H1 (cell line): ENCODE measurements around the gene MS4A18. TPM values are rescaled to one million over a fixed set of nuclear protein-coding genes. Genes with fewer than 3 reads are reported as not detected.

Experiments
- CTCF ChIA-PET: fragments of 300-600 bp; sonication (Branson Sonifier 250); formaldehyde crosslinking; loops from one replicate; lab custom pipeline; 2021; ENCODE audit not compliant: partially characterized antibody; lab: Charles Lee
- POLR2A ChIA-PET: fragments of 300-600 bp; sonication (Branson Sonifier 250); formaldehyde crosslinking; loops from one replicate; lab custom pipeline; 2021; ENCODE audit warnings: inconsistent platforms; ENCODE audit not compliant: partially characterized antibody; lab: Charles Lee
- DNase-seq, 2 experiments: peaks; one replicate each; pipeline versions ENCODE4 v3.0.0 to v3.0.0-alpha.2; 2010 to 2022; ENCODE audit warnings: low spot score in 2 of 2, low read depth in 1 of 2, mixed read lengths in 1 of 2
- FAIRE-seq: peaks from 2 replicates; lab custom pipeline; 2011; peaks lifted over from hg19 to GRCh38; lab: Jason Lieb, UNC
- H2AFZ ChIP-seq: 2 replicates; pipeline ENCODE4 v1.8.1; 2012; ENCODE audit warnings: low read length, inconsistent platforms
- H2AK5ac ChIP-seq: 2 replicates; pipeline ENCODE4 v1.6.1; 2013; ENCODE audit warnings: low read depth, low read length
- H2BK120ac ChIP-seq: replicated peaks from 2 replicates; pipeline ENCODE3; 2013; ENCODE audit warnings: low read depth, low read length, inconsistent platforms
- H2BK12ac ChIP-seq: 2 replicates; pipeline ENCODE4 v1.6.1; 2013; ENCODE audit warnings: low read depth, low read length
- H2BK15ac ChIP-seq: 2 replicates; pipeline ENCODE4 v1.6.1; 2013; ENCODE audit warnings: low read length
- H2BK20ac ChIP-seq: 2 replicates; pipeline ENCODE4 v1.6.1; 2013; ENCODE audit warnings: low read length
- H2BK5ac ChIP-seq: 2 replicates; pipeline ENCODE4 v1.6.1; 2013; ENCODE audit warnings: low read depth, low read length
- H3K14ac ChIP-seq: 2 replicates; pipeline ENCODE4 v1.6.1; 2013; ENCODE audit warnings: inconsistent platforms; ENCODE audit not compliant: insufficient read length
- H3K18ac ChIP-seq: 2 replicates; pipeline ENCODE4 v1.6.1; 2013; ENCODE audit warnings: low read length; ENCODE audit errors: extremely low read depth
- H3K23ac ChIP-seq: 2 replicates; pipeline ENCODE4 v1.6.1; 2013; ENCODE audit warnings: inconsistent platforms; ENCODE audit not compliant: insufficient read length
- H3K23me2 ChIP-seq: 2 replicates; pipeline ENCODE4 v1.6.1; 2013; ENCODE audit warnings: low read depth, low read length
- H3K27ac ChIP-seq: 2 replicates; pipeline ENCODE4 v1.6.1; 2011; ENCODE audit warnings: low read depth, low read length, inconsistent platforms
- H3K27me3 ChIP-seq, 4 experiments: replicated peaks in 1 of 4; 1 replicate in 1 of 4; 2 replicates in 3 of 4; pipeline versions ENCODE4 v1.6.1 to v1.8.1; 2011 to 2013; ENCODE audit warnings: low read length in 3 of 4, mild to moderate bottlenecking in 3 of 4, inconsistent platforms in 2 of 4, mixed read lengths in 2 of 4, moderate library complexity in 1 of 4; ENCODE audit not compliant: control insufficient read depth in 3 of 4, insufficient read depth in 3 of 4; ENCODE audit errors: extremely low read depth in 1 of 4
- H3K36me3 ChIP-seq, 4 experiments: 2 replicates each; pipeline versions ENCODE4 v1.6.1 to v1.8.1; 2011 to 2013; ENCODE audit warnings: mild to moderate bottlenecking in 4 of 4, low read length in 3 of 4, moderate library complexity in 2 of 4, control low read depth in 1 of 4, inconsistent platforms in 1 of 4; ENCODE audit not compliant: insufficient read depth in 4 of 4, control insufficient read depth in 2 of 4
- H3K4ac ChIP-seq: replicated peaks from 2 replicates; pipeline ENCODE3; 2013; ENCODE audit warnings: low read length, low read depth, mixed read lengths, inconsistent platforms; ENCODE audit not compliant: insufficient read length
- H3K4me1 ChIP-seq, 4 experiments: replicated peaks in 1 of 4; 1 replicate in 1 of 4; 2 replicates in 3 of 4; pipeline versions ENCODE4 v1.6.1 to v1.8.1; 2011 to 2013; ENCODE audit warnings: low read length in 3 of 4, inconsistent platforms in 2 of 4, mixed read lengths in 1 of 4; ENCODE audit not compliant: insufficient read depth in 4 of 4, control insufficient read depth in 3 of 4
- H3K4me2 ChIP-seq, 2 experiments: 2 replicates each; pipeline versions ENCODE4 v1.6.1 to v1.8.1; 2011 to 2013; ENCODE audit warnings: low read depth in 2 of 2, low read length in 2 of 2, control low read depth in 1 of 2, inconsistent platforms in 1 of 2, mild to moderate bottlenecking in 1 of 2; ENCODE audit not compliant: insufficient read depth in 1 of 2
- H3K4me3 ChIP-seq, 4 experiments: fragments of 200-600, 300-600 bp in 1 of 4; sonication (generic), shearing (Covaris generic), sonication (Bioruptor Twin) in 1 of 4; 2 replicates each; pipeline versions ENCODE4 v1.5.1 to v1.8.1; 2011 to 2016; ENCODE audit warnings: low read length in 4 of 4, low read depth in 3 of 4, control low read depth in 2 of 4, inconsistent platforms in 2 of 4, mild to moderate bottlenecking in 2 of 4, mixed read lengths in 1 of 4, moderate library complexity in 1 of 4; ENCODE audit not compliant: insufficient read depth in 2 of 4; ENCODE audit errors: extremely low read depth in 1 of 4
- H3K56ac ChIP-seq: replicated peaks from 2 replicates; pipeline ENCODE3; 2013; ENCODE audit warnings: low read depth, mild to moderate bottlenecking, mixed read lengths, low read length, inconsistent platforms; ENCODE audit not compliant: insufficient read length
- H3K79me1 ChIP-seq: 2 replicates; pipeline ENCODE4 v1.6.1; 2013; ENCODE audit warnings: low read depth, low read length, control low read depth
- H3K79me2 ChIP-seq, 2 experiments: 2 replicates each; pipeline versions ENCODE4 v1.6.1 to v1.8.1; 2012 to 2013; ENCODE audit warnings: low read length in 2 of 2, mild to moderate bottlenecking in 2 of 2, inconsistent platforms in 1 of 2; ENCODE audit not compliant: insufficient read depth in 2 of 2, control insufficient read depth in 1 of 2
- H3K9ac ChIP-seq, 4 experiments: replicated peaks in 1 of 4; 1 replicate in 1 of 4; 2 replicates in 3 of 4; pipeline versions ENCODE4 v1.6.1 to v1.8.1; 2011 to 2013; ENCODE audit warnings: low read depth in 3 of 4, low read length in 3 of 4, control low read depth in 2 of 4, mild to moderate bottlenecking in 2 of 4, moderate library complexity in 2 of 4, inconsistent platforms in 1 of 4; ENCODE audit errors: extremely low read depth in 1 of 4
- H3K9me3 ChIP-seq, 2 experiments: 2 replicates each; pipeline versions ENCODE4 v1.6.1 to v1.8.1; 2012 to 2013; ENCODE audit warnings: mild to moderate bottlenecking in 2 of 2, moderate library complexity in 2 of 2, control low read depth in 1 of 2, inconsistent platforms in 1 of 2, low read depth in 1 of 2, low read length in 1 of 2, mixed read lengths in 1 of 2; ENCODE audit not compliant: insufficient read depth in 2 of 2
- H4K20me1 ChIP-seq, 2 experiments: replicated peaks in 1 of 2; 2 replicates each; pipeline versions ENCODE3 to v1.8.1; 2011 to 2013; ENCODE audit warnings: inconsistent platforms in 2 of 2, low read length in 2 of 2, mild to moderate bottlenecking in 1 of 2; ENCODE audit not compliant: insufficient read depth in 2 of 2, control insufficient read depth in 1 of 2
- H4K5ac ChIP-seq: 2 replicates; pipeline ENCODE4 v1.6.1; 2013; ENCODE audit warnings: low read length, low read depth, mixed read lengths, inconsistent platforms; ENCODE audit not compliant: insufficient read length
- H4K8ac ChIP-seq: 2 replicates; pipeline ENCODE4 v1.8.0; 2013; ENCODE audit warnings: mild to moderate bottlenecking, moderate library complexity, low read length, inconsistent platforms; ENCODE audit not compliant: insufficient read depth; ENCODE audit errors: extremely low read depth
- H4K91ac ChIP-seq: replicated peaks from 2 replicates; pipeline ENCODE3; 2013; ENCODE audit warnings: low read length, mixed read lengths, inconsistent platforms; ENCODE audit not compliant: insufficient read length
- WGBS, 2 experiments: shearing (Covaris generic) in 1 of 2; methylation state at CpG; one replicate each; pipeline versions ENCODE4 v1.1.6 to v1.1.7; 2013 to 2015; ENCODE audit warnings: low lambda C conversion rate in 2 of 2, mixed read lengths in 2 of 2, inconsistent platforms in 1 of 2, low coverage in 1 of 2, missing lambda C conversion rate in 1 of 2; ENCODE audit not compliant: insufficient replicate concordance in 2 of 2, insufficient coverage in 1 of 2, insufficient read length in 1 of 2; ENCODE audit errors: extremely low coverage in 1 of 2, missing lambda C conversion rate in 1 of 2; 5-methylcytosine and 5-hydroxymethylcytosine counted together
- polyA plus RNA-seq, 7 experiments: library from polyadenylated mRNA; depleted of rRNA in 3 of 7; stranded (reverse) in 5 of 7; unstranded in 2 of 7; fragments of >200 nt in 5 of 7; fragments of 200-250 nt in 2 of 7; gene quantifications; 1 replicate in 5 of 7; 2 replicates in 1 of 7; 4 replicates in 1 of 7; pipeline versions ENCODE4 v1.2.1 to v1.2.3, GENCODE V29; 2011 to 2013; ENCODE audit warnings: missing spikeins in 2 of 7, mixed read lengths in 2 of 7
- total RNA-seq: library from RNA; stranded (reverse); fragmentation: NEBNext Ultra II Directional; extraction: Animal tissue kit (Norgen Biotek cat#: 25700); gene quantifications from 2 replicates; pipeline ENCODE4 v1.2.1, GENCODE V29; 2021

Gene MS4A18
- total and polyA plus RNA-seq, 2 of the 8 experiments (the other 6 are each of a cell fraction or from before 2014, with no cell fraction given): not detected

DNA sequence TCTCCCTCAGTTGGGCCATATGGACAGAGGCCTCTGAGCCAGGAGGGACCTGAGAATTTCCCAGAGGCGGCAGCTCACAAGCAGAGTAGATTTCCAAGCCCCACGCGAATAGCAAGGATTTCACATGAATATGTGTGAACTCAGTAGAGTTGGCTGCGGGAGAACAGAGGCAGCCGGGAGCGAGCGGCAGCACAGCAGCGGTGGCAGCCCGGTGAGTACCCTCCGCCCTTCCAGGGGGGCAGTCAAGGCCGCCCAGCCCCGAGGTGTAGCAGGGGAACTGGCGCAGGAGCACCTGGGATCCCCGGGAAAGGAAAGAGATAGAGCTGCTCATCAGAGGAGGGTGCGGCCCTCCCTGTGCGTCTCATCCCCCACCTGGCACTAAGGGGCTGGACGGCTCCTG, 23.7 kb downstream of the MS4A18 start:
- H4K20me1 ChIP-seq: peaks cover 0 to 4% of the 10 kb centered on the region in 2 experiments
- no peak overlapping the region for H2BK15ac ChIP-seq
- ChIA-PET POLR2A (no interaction called here), CTCF (interaction anchor here (0.8 to 2.8 kb wide), 5 partner anchors 9 to 47 kb away, joined by 3 to 12 read pairs (median 4); no protein-coding TSS in a partner anchor)
- H3K14ac ChIP-seq: no peak overlapping the region
- WGBS, 2 experiments: 90% methylated on average over 16 of the region's 17 CpGs; no CpG with 5 or more reads in 1 of the 2 experiments
- H3K56ac ChIP-seq: no peak overlapping the region
- H3K9me3 ChIP-seq: peaks cover 0 to 3% of the 10 kb centered on the region in 2 experiments; a peak in 1 of 4 replicates
- H2AFZ ChIP-seq: no peak overlapping the region
- no peak overlapping the region for H2BK5ac ChIP-seq
- no peak overlapping the region for H4K91ac ChIP-seq
- H3K4ac ChIP-seq: no peak overlapping the region
- H3K23ac ChIP-seq: no peak overlapping the region
- H3K27me3 ChIP-seq: no peaks in the 10 kb centered on the region
- H2BK12ac ChIP-seq: no peak overlapping the region
- FAIRE-seq: no peak
- no peaks in the 10 kb centered on the region for H3K79me2 ChIP-seq
- H3K23me2 ChIP-seq: no peaks in the 10 kb centered on the region
- H4K8ac ChIP-seq: no peak overlapping the region
- H2BK120ac ChIP-seq: no peak overlapping the region
- no peak overlapping the region for H3K9ac ChIP-seq
- H3K4me3 ChIP-seq: no peak overlapping the region
- no peak for DNase-seq
- H2AK5ac ChIP-seq: no peak overlapping the region
- H3K79me1 ChIP-seq: no peaks in the 10 kb centered on the region
- no peak overlapping the region for H2BK20ac ChIP-seq
- H3K4me2 ChIP-seq: no peak overlapping the region
- H3K27ac ChIP-seq: no peak overlapping the region
- no peak overlapping the region for H3K18ac ChIP-seq
- H4K5ac ChIP-seq: no peak overlapping the region
- no peaks in the 10 kb centered on the region for H3K36me3 ChIP-seq
- H3K4me1 ChIP-seq: no peaks in the 10 kb centered on the region
